Sigmoid colon (tissue), 7 donors: ENCODE results near the gene TRAF3IP3. TPM values are rescaled to one million over a fixed set of nuclear protein-coding genes. Genes with fewer than 3 reads are reported as not detected.

Source experiments
- DNase-seq: peaks from one replicate; pipeline ENCODE4 v3.0.0-alpha.2; 2019
- H3K27ac ChIP-seq, 4 donors: fragments of 200-600 bp; sonication (generic); one replicate each; pipeline ENCODE4 v1.5.1; 2016 to 2019; ENCODE audit warnings: mild to moderate bottlenecking in 1 of 4
- H3K27me3 ChIP-seq, 3 donors: fragments of 200-600 bp; sonication (generic); one replicate each; pipeline ENCODE4 v1.5.1; 2019; ENCODE audit warnings: mild to moderate bottlenecking in 1 of 3
- H3K36me3 ChIP-seq, 4 donors: fragments of 200-600 bp; sonication (generic); one replicate each; pipeline ENCODE4 v1.5.1; 2016 to 2019
- H3K4me1 ChIP-seq, 4 donors: fragments of 200-600 bp; sonication (generic); one replicate each; pipeline ENCODE4 v1.5.1; 2017 to 2019
- H3K4me3 ChIP-seq, 4 donors: fragments of 200-600 bp; sonication (generic); one replicate each; pipeline ENCODE4 v1.5.1; 2017 to 2019; ENCODE audit warnings: mild to moderate bottlenecking in 2 of 4, moderate library complexity in 1 of 4
- H3K9me3 ChIP-seq, 4 donors: fragments of 200-600 bp in 3 of 4; sonication (generic) in 3 of 4; one replicate each; pipeline versions ENCODE4 v1.5.1 to v1.6.1; 2013 to 2019
- CTCF ChIP-seq, 4 experiments: fragments of 450-650 bp in 3 of 4; fragments of 200-600 bp in 1 of 4; IDR thresholded peaks; one replicate each; pipeline ENCODE4 v1.5.1; 2016 to 2019; ENCODE audit warnings: antibody characterized with exemption in 4 of 4, mild to moderate bottlenecking in 3 of 4, moderate library complexity in 2 of 4
- EP300 ChIP-seq, 4 donors: sonication (generic); formaldehyde crosslinking; IDR thresholded peaks; one replicate each; pipeline ENCODE4 v1.6.1; 2017; ENCODE audit warnings: antibody characterized with exemption in 4 of 4
- POLR2A ChIP-seq, 2 donors: fragments of 450-650 bp; IDR thresholded peaks; one replicate each; pipeline ENCODE4 v1.6.1; 2016; ENCODE audit warnings: antibody characterized with exemption in 2 of 2, mild to moderate bottlenecking in 2 of 2, moderate library complexity in 2 of 2
- POLR2AphosphoS5 ChIP-seq, 4 donors: sonication (generic); formaldehyde crosslinking; IDR thresholded peaks; one replicate each; pipeline ENCODE4 v1.6.1; 2017; ENCODE audit warnings: antibody characterized with exemption in 4 of 4
- WGBS, 2 donors: extraction: QIAGEN DNeasy Blood & Tissue Kit; methylation state at CpG; one replicate each; pipeline ENCODE4 v1.1.7; 2013; 5-methylcytosine and 5-hydroxymethylcytosine counted together
- intact Hi-C: fragments of 100-400 bp; cut with DNase I; formaldehyde crosslinking; loops from one replicate; pipeline ENCODE4 v1.15.1; 2023
- polyA plus RNA-seq, 3 donors: library from polyadenylated mRNA; stranded (reverse); fragments of 200-250 nt; gene quantifications; one replicate each; pipeline ENCODE4 v1.2.3, GENCODE V29; 2013
- total RNA-seq, 4 donors: library from RNA; depleted of rRNA; stranded (reverse); fragments of >200 nt; gene quantifications; one replicate each; pipeline ENCODE4 v1.1.0, GENCODE V29; 2016
- donor health status: healthy with polysubstance abuse.
- donor health status: Bipolar disorder and iron deficiency.
- donor health status: healthy.

The TRAF3IP3 gene
- total and polyA plus RNA-seq, 7 donors: 1.1 to 43.7 (median 1.7) TPM

GRCh38 chr1:209720826-209721225, 35.0 kb upstream of the TRAF3IP3 start:
- Histone ChIP-seq H3K36me3 (no peaks in the 10 kb centered on the region), H3K27me3 (no peaks in the 10 kb centered on the region), H3K4me3 (no peak overlapping the region), H3K4me1 (no peaks in the 10 kb centered on the region), H3K9me3 (no peaks in the 10 kb centered on the region), H3K27ac (no peak overlapping the region)
- TF ChIP-seq EP300 (IDR thresholded peaks at IDR 0.05) (no peak), POLR2A (IDR thresholded peaks at IDR 0.05) (no peak), CTCF (IDR thresholded peaks at IDR 0.05) (no peak), POLR2AphosphoS5 (IDR thresholded peaks at IDR 0.05) (no peak)
- intact Hi-C loops: no loop called here
- WGBS, 2 donors: 82 to 85% methylated on average over 2 of the region's 2 CpGs
- DNase-seq: no peak

GRCh38 chr1:209721323-209721722, 34.5 kb upstream of the TRAF3IP3 start:
- Histone ChIP-seq H3K27ac (no peak overlapping the region), H3K4me3 (no peak overlapping the region), H3K36me3 (no peaks in the 10 kb centered on the region), H3K27me3 (no peaks in the 10 kb centered on the region), H3K9me3 (no peaks in the 10 kb centered on the region), H3K4me1 (no peaks in the 10 kb centered on the region)
- no peak for DNase-seq
- TF ChIP-seq CTCF (IDR thresholded peaks at IDR 0.05) (no peak), POLR2AphosphoS5 (IDR thresholded peaks at IDR 0.05) (no peak), EP300 (IDR thresholded peaks at IDR 0.05) (no peak), POLR2A (IDR thresholded peaks at IDR 0.05) (no peak)
- WGBS, 2 donors: 92 to 95% methylated on average over 1 of the region's 1 CpG
- intact Hi-C loops: no loop called here

GRCh38 chr1:209723265-209723664, 32.6 kb upstream of the TRAF3IP3 start:
- TF ChIP-seq POLR2AphosphoS5 (IDR thresholded peaks at IDR 0.05): no peak
- TF ChIP-seq EP300 (IDR thresholded peaks at IDR 0.05): no peak
- TF ChIP-seq CTCF (IDR thresholded peaks at IDR 0.05): no peak
- no peak for TF ChIP-seq POLR2A (IDR thresholded peaks at IDR 0.05)
- no peaks in the 10 kb centered on the region for H3K36me3 ChIP-seq
- 95% methylated on average over 3 of the region's 3 CpGs for WGBS, 2 donors
- H3K4me1 ChIP-seq: no peaks in the 10 kb centered on the region
- H3K27me3 ChIP-seq: no peaks in the 10 kb centered on the region
- no peak overlapping the region for H3K4me3 ChIP-seq
- DNase-seq: no peak
- intact Hi-C loops: no loop called here
- no peak overlapping the region for H3K27ac ChIP-seq
- H3K9me3 ChIP-seq: no peaks in the 10 kb centered on the region

GRCh38 chr1:209723756-209724693, 31.8 kb upstream of the TRAF3IP3 start:
- DNase-seq: no peak
- Histone ChIP-seq H3K4me1 (no peaks in the 10 kb centered on the region), H3K4me3 (no peak overlapping the region), H3K9me3 (no peaks in the 10 kb centered on the region), H3K27ac (no peak overlapping the region), H3K36me3 (no peaks in the 10 kb centered on the region), H3K27me3 (no peaks in the 10 kb centered on the region)
- WGBS, 2 donors: 58 to 66% methylated on average over 3 of the region's 3 CpGs
- no peak for TF ChIP-seq EP300 (IDR thresholded peaks at IDR 0.05)
- no peak for TF ChIP-seq CTCF (IDR thresholded peaks at IDR 0.05)
- no peak for TF ChIP-seq POLR2AphosphoS5 (IDR thresholded peaks at IDR 0.05)
- TF ChIP-seq POLR2A (IDR thresholded peaks at IDR 0.05): no peak
- intact Hi-C loops: no loop called here
